ENCODE measurements around the gene BTBD9. TPM values are rescaled to one million over a fixed set of nuclear protein-coding genes. Genes with fewer than 3 reads are reported as not detected.

BTBD9 gene
- total RNA-seq, 1 experiment from 2014 or later = 10.8 TPM

- DNase-seq = no peak
- H3K27ac ChIP-seq = no peak overlapping the region
- no peaks in the 10 kb centered on the region for H3K9me2 ChIP-seq (ENCODE audit: insufficient read depth)
- no TSS peak for BruUV-seq (replicated peaks)
- ChIA-PET CTCF (no interaction called here), POLR2A (ENCODE audit: unreplicated experiment) (interaction anchor here (0.6 kb wide), 1 partner anchor 651 kb away, joined by 4 read pairs; no protein-coding TSS in a partner anchor)
- TF ChIP-seq EZH2 (IDR thresholded peaks at IDR 0.05; ENCODE audit: low read depth) (no peak), CTCF (conservative IDR thresholded peaks at IDR 0.05) (no peak)
- peaks cover 11% of the 10 kb centered on the region for H4K20me1 ChIP-seq (ENCODE audit: insufficient read depth)
- no peaks in the 10 kb centered on the region for H3K36me3 ChIP-seq (ENCODE audit: low read depth)
- H3K79me2 ChIP-seq (ENCODE audit: low read depth) = peaks cover 4% of the 10 kb centered on the region; the same call in 1 of the 2 replicates
- H3F3A ChIP-seq (ENCODE audit: insufficient read depth, low read depth) = no peaks in the 10 kb centered on the region
- H3K4me2 ChIP-seq = no peak overlapping the region
- no peaks in the 10 kb centered on the region for H3K4me1 ChIP-seq (replicated peaks; ENCODE audit: insufficient read depth)
- intact Hi-C loops (cut with micrococcal nuclease; ENCODE audit: unreplicated experiment) = no loop called here
- H3K4me3 ChIP-seq = no peak overlapping the region
- H2AFZ ChIP-seq = no peak overlapping the region
- no peaks in the 10 kb centered on the region for H3K27me3 ChIP-seq (ENCODE audit: insufficient read depth, low read depth)
- no peaks in the 10 kb centered on the region for H3K9me3 ChIP-seq (ENCODE audit: insufficient read depth, low read depth)
Measured at GRCh38 chr6:38142178-38142902, 497.4 kb downstream of the BTBD9 start.

DNA sequence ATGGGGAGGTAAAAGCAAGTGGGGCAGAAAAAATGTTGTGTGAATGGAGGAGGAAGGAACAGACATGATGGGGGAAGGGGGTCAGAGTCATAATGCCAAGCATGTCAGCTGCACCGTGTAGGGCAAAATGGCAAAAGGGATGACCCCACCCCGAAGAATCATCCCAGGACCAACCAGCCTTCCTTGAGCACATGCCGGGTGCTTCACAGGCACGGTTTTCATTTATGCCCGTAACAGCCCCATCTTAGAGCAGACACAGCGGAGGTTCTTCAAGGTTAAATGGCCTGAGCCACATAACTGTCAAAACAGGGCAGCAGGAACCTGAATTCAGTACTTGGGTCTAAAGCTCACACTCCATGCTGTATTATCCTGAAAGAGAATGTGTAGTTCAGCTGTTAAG, 498.0 kb downstream of the BTBD9 start:
- TF ChIP-seq CTCF (conservative IDR thresholded peaks at IDR 0.05) (no peak), EZH2 (IDR thresholded peaks at IDR 0.05; ENCODE audit: low read depth) (no peak)
- no peak overlapping the region for H3K27ac ChIP-seq
- H3K79me2 ChIP-seq (ENCODE audit: low read depth) = peaks cover 4% of the 10 kb centered on the region; the same call in 1 of the 2 replicates
- BruUV-seq (replicated peaks) = no TSS peak
- CTCF ChIA-PET = no interaction called here
- H3K36me3 ChIP-seq (ENCODE audit: low read depth) = no peaks in the 10 kb centered on the region
- H3K4me2 ChIP-seq = no peak overlapping the region
- H3K9me2 ChIP-seq (ENCODE audit: insufficient read depth) = no peaks in the 10 kb centered on the region
- no peak overlapping the region for H2AFZ ChIP-seq
- DNase-seq = no peak
- H3K27me3 ChIP-seq (ENCODE audit: insufficient read depth, low read depth) = no peaks in the 10 kb centered on the region
- no peak overlapping the region for H3K4me3 ChIP-seq
- H4K20me1 ChIP-seq (ENCODE audit: insufficient read depth) = peaks cover 7% of the 10 kb centered on the region
- H3K4me1 ChIP-seq (replicated peaks; ENCODE audit: insufficient read depth) = no peaks in the 10 kb centered on the region
- no peaks in the 10 kb centered on the region for H3K9me3 ChIP-seq (ENCODE audit: insufficient read depth, low read depth)
- POLR2A ChIA-PET (ENCODE audit: unreplicated experiment) = no interaction called here
- intact Hi-C loops (cut with micrococcal nuclease; ENCODE audit: unreplicated experiment) = no loop called here
- H3F3A ChIP-seq (ENCODE audit: insufficient read depth, low read depth) = no peaks in the 10 kb centered on the region

GRCh38 chr6:38141085-38141484, 498.6 kb downstream of the BTBD9 start:
- Histone ChIP-seq H3K27me3 (ENCODE audit: insufficient read depth, low read depth) (no peaks in the 10 kb centered on the region), H3K9me3 (ENCODE audit: insufficient read depth, low read depth) (no peaks in the 10 kb centered on the region), H3K4me2 (no peak overlapping the region), H2AFZ (no peak overlapping the region), H3K9me2 (ENCODE audit: insufficient read depth) (no peaks in the 10 kb centered on the region), H3K36me3 (ENCODE audit: low read depth) (no peaks in the 10 kb centered on the region), H3K4me1 (replicated peaks; ENCODE audit: insufficient read depth) (no peaks in the 10 kb centered on the region), H3K27ac (no peak overlapping the region), H3F3A (ENCODE audit: insufficient read depth, low read depth) (no peaks in the 10 kb centered on the region), H4K20me1 (ENCODE audit: insufficient read depth) (peaks cover 7% of the 10 kb centered on the region), H3K79me2 (ENCODE audit: low read depth) (peaks cover 4% of the 10 kb centered on the region; the same call in 1 of the 2 replicates), H3K4me3 (no peak overlapping the region)
- no peak for TF ChIP-seq EZH2 (IDR thresholded peaks at IDR 0.05; ENCODE audit: low read depth)
- no peak for TF ChIP-seq CTCF (conservative IDR thresholded peaks at IDR 0.05)
- no TSS peak for BruUV-seq (replicated peaks)
- CTCF ChIA-PET = no interaction called here
- POLR2A ChIA-PET (ENCODE audit: unreplicated experiment) = no interaction called here
- intact Hi-C loops (cut with micrococcal nuclease; ENCODE audit: unreplicated experiment) = no loop called here
- no peak for DNase-seq

Measured in PC-9 (cell line).